Epidermal melanocyte (primary cell): ENCODE data around the gene MMP15.
A peak's percentile ranks its signal among the peaks of the same experiment; 100 is the strongest.

ENCODE experiments used
- DNase-seq: peaks from one replicate; pipeline ENCODE4 v3.0.0; 2011; ENCODE audit warnings: low spot score; ENCODE audit not compliant: insufficient read length

Gene MMP15

DNA sequence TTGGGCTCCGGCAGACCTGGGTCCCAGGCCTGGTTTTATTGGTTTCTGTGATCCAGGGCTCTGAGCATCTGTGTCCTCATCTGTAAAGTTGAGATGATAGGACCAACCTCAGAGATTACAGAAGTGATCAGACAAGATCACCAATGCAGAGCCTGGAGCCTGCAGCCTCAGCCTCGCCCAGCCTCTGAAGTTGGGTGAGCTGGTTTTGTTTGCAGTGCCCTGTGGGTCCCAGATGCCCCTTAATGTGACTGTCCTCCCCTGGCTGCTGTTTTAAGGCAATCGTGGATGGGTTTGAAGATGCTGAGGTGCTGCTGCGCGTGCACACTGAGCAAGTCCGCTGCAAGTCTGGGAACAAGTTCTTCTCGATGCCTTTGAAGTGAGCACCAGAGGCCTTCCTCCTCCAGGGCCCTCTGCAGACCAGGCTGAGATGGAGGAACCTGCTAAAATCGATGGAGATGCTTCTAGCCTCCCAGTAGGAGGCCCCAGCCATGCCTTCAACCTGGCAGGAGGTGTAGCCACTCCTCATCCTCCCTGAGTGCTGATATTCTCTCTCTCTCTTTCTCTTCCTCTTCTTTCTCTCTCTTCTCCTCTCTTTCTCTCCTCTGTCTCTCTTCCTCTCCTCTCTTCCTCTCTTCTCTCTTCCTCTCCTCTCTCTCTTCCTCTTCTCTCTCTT is 5.6 kb upstream of the MMP15 start:
- DNase-seq: no peak

DNA sequence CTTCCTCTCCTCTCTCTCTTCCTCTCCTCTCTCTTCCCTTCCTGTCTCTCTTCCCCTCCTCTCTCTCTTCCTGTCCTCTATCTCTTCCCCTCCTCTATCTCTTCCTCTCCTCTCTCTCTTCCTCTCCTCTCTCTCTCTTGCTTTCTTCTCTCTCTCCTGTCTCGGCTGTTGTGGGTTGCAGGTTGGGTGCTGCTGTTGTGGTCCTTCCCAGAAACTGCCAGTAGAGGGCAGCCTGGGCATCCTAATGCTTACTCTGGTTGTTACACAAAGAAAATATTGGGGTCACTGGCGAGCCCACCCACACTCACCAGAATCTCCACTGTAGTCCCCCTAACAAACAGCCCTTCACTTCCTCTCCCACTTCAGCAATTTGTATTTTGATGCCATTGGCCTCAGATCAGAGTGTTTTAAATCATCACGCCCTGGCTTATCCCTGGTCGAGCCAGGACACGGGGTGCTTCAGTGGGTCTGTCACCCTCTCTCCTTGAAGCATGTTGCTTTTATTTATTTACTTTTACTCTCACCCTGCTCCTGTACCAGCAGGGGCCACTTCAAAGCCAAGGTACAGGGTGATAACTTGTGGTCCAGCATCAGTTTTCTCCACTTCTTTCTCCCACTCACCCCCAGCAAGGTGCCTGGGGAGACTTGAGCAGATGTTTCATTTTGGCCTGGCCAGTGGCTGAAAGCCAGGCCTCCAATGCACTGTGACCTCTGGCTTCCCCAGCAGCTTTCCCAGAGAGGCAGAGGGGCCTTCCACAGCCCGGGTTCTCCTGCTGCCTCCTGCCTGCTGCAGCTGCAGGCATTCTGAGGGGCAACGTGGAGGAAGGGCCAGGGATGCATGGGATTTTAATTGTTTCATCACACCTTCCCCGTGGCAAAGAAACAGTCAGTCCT is 4.7 kb upstream of the MMP15 start:
- DNase-seq: no peak

DNA sequence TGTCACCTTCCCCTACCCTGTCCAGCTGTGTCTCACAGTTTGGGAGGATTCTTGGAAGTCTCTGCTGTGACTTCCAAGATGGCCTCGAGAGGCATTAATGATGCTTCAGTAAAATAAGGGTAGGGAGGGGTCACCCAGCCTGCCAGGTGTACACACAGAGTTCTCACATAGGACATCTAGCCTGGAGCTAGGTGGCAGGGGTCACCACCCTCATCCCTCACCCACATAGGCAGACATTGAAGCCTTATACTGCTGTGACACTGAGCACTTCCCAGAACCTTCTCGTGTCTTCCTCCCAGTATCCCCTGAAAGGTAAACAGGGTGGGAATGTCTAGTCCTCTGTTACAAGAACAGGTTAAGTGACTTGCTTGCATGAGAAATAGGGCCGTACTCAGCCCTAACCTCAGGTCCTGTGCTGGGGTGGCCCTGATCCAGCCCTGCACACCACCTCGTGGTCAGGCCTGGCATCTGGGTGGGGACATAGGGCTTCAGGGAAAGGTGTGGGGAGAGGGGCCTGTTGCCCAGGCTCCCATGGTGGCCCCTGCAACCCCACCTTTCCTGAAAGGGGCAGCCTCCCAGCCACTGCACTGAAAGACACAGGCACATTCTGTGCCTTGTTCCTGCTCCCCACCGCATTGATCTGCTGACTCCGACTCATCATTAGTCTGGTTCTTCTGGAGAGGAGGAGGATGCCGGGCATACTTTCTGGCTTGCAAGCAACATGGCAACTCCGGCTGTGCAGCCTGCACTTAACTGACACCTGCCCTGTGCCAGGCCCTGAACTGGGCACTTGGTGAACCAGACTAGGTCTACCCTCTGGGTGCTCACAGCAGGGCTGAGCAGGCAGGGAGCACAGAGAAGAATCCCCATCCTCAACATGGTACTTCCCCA is 3.6 kb upstream of the MMP15 start:
- no peak for DNase-seq

DNA sequence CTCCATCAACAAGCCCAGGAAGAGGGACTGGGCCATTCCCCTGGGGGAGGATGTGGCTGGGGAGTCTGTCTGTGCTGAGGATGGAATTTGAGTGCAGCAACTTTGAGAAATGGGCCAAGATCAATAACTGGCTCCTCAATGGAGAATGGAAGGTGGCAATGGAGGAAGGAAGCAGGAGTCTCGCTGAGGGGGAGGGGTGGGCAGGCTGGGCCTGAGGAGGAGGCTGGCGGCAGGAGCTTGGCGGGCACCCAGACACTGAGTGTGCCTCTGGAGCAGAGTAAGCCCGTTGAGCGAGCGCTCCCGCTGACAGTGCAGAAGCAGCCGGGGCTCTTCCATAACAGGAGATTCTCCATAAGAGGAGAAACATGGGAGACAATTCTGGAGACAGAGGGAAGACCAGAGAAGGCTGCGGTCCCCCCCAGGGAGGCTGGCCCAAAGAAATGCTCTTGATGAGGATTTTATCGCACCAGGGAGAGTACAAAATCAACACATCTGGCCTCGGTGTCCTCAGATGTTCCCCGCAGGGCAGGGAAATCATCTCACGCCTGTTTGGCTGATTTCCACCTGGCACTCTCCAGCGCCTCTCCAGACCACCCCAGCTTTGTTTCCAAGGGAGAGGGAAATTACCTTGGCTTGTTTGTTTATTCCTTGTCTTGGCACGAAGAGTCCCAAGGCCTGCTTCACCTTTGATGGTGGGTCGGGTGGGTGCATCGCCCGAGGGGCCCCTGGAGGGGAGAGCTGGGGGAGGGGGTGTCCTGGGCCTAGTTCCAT is 2.8 kb upstream of the MMP15 start:
- no peak for DNase-seq

DNA sequence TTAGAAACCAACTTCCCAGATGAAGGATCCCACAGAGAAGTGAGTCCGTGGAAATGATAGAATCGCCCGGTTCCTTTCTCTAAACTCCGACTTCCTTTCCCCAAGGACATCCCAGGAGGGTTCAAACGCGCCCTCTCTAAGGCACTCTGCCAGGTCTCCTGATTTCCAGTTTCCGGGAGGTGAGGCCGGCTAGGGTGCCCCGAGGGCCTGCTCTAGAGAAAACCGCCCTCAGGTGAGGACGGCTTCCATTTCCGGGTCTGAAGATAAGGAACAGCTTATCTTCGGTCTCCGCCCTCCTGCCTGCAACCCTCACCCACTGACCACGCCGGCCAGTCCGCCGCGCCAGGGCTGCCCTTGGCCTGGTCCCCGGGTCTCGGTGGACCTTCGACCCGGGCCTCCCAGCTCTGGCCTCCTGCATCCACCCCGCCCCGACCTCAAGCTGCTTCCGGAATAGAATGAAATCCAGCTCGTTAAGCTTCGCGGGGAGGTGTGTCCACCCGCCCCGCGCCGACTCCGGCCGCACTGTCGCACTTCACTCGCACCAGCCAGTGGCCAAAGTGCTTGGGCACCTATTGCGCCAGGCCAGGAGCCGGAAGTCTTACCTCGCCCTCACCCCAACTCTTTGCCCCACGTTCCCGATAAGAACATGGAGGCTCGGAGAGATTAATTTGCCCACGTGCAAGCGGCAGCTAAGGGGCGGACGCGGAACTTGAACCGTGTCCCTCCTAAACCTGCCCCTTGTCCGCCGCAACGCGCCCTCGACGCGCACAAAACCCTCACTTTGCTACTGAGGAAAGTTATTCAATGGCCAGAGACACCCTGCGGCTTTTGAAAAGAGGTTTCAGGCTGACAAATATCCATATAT is 836 bp upstream of the MMP15 start:
- DNase-seq: no peak

DNA sequence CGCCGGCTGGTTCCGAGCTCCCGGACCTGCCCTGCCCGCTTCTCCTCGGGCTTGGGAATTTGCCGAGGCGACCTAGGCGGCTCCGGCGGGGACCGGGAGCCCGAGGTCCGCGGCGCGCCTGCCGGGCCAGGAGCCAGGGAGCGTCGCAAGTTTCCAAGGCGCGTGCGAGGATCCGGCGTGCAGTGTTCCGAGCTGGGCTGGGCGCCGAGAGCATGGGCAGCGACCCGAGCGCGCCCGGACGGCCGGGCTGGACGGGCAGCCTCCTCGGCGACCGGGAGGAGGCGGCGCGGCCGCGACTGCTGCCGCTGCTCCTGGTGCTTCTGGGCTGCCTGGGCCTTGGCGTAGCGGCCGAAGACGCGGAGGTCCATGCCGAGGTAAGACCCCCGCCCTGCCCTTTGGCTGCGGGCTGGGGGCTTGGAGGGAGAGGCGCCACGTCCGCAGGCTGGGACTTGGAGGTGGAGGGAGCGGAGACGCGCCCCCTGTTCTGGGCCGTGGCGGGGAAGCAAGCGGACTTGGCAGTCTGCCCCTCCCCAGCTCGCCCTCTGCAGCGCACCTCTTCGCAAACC is 668 bp downstream of the MMP15 start:
- no peak for DNase-seq

DNA sequence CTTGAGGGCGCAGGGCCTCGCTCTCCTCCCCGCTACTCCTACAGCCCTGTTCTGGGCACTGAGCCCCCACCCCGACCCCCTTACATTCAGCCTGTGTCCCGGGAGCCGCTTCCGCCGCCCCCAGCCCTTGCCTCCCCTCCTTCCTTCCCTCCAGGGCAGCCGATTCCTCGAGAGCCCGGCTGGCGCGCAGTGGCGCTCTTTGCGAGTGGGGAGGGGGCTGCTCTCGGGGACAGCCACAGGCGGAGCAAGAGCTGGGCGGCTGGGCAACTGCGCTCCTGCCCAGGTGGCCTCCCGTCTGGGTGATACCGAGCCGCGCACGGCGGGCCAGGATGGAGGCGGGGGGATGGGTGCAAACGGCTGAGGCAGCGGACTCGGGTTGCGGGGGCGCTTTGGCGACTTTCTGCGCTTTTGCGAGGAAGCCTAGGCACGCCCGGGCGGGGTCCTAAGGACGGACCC is 1.2 kb downstream of the MMP15 start:
- DNase-seq: no peak

DNA sequence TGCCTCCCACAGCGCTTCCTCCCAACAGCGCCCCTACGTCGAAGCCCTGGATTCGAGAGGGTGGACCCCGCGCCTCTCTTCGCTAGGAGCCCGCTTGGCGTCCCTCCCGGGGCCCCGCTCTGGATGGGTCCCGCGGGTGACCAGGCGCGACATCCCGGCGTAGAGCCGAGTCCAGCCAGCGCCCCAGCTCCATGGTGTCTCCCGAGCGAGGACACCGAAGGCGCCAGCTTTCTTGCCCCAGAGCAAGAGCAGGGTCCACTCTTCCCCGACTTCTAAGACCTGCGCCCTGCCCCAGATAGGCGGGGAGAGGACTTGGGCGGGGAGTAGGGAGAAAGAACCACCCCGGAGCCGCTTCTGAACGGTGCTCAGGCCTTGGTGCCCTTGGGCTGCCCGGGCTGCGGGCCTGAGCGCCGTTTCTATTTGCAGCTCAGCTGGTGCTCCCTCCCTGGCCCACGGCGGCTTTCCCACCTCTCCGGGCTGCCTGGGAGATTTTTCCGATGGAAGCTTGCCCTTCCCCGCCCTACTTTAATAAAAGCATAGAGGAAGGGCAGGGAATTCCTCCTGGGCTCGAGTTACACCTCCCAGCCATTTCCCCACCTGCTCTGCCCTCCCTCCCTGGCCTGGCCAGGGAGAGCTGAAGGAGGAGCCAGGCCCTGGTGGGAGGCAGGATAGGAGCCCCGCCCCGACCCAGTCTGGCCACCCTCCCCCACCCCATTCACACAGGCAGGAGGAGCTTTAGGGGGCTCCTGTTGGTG is 1.8 kb downstream of the MMP15 start:
- DNase-seq: no peak

DNA sequence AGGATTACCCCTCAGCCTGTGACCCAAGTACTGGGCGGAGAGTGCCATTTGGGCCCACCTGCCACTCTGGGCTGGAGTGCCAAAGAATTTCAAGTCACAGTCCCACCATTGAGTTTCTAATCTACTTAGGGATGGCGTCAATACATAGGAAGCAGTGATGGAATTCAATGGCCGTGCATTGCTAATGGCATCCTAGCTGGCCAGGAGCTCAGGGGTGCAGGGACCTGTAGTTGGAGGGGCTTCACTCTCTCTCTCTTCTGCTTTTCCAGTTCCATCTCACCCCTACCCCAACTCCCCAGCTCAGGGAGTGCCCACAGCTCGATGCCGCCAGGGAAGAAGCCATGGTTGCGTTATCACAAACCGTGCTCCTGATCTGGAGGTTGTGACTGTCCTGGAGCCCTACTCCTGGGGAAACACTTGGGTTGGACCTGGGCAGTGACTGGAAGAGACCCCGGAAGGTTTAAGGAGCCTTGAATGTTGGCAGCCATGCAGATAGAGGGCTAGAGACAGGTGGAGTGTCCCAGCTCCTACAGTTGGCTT is 2.4 kb downstream of the MMP15 start:
- DNase-seq: peak; percentile 2

DNA sequence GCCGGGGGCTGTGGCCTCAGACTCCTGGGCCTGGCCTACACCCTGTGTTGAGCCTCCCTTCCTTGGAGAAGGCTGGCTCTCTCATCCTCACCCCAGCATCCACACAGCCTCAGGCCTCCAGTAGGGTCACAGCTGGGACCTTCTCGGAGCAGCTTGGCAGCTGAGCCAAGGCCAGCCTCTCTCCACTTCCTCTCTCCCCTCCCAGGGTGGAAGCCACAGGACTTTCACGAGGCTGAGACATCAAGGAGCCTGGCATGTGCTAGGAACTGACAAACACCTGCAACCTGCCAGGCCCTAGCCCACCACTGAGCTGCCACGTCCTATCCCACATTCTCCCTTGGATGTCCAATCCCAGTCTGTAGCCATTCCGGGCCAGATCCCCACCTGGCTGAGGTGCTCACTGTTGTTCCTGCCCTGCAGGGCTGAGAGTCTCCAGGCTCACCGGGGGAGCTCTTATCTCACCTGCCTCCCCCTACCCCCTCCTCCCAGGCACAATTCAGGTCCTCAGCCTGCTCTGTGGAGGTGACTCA is 3.1 kb downstream of the MMP15 start:
- DNase-seq: no peak

DNA sequence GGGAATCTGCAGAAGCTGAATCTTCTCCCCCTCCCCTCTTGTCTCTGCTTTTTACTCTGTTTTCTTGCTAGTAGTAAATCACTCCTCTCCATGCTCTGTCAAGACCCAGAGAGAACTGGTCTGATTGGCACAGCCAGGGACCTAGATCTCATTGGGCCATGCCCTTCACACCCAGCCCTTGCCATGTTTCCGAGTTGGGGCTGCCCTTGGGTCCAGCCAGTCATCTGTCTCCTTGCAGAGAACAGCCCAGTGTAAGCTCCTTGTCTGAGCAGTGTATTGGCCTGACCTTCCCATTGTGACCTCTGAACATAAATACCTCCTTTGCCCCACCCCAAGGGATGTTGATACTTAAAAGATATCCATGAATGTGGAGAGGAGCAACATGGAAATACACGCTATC is 3.9 kb downstream of the MMP15 start:
- DNase-seq: no peak

DNA sequence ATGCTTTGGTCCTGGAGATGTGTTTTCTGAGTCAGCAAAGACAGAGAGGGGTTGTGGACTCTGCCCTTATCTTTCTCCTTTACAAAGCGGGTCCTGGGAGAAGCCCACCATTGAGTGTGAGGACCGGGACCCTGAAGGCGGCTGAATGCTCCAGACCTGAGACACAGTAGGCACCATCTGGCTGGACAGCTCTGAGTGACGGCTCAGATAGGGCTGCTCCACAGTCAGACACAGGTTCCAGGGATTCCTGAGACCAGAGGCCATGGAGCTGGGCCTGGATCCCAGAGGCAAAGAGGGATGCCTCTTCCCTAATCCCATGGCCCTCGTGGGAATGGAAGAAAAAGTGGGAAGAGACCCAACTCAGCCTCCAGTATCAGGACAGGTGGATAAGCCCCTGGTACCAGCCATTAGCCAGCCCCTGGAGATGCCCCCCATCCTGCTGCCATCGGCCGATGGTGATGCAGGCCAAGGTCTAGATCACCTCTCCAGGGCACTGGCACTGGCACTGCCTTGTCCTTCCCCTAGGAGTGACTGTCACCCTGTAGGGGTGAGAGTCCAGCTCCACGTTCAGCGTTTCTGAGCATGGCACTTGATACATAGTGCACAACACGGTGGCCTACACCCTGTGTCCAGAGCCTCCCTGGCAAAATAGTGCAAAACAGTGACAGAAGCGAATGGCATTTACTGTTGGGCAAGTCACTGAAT is 4.7 kb downstream of the MMP15 start:
- DNase-seq: no peak

DNA sequence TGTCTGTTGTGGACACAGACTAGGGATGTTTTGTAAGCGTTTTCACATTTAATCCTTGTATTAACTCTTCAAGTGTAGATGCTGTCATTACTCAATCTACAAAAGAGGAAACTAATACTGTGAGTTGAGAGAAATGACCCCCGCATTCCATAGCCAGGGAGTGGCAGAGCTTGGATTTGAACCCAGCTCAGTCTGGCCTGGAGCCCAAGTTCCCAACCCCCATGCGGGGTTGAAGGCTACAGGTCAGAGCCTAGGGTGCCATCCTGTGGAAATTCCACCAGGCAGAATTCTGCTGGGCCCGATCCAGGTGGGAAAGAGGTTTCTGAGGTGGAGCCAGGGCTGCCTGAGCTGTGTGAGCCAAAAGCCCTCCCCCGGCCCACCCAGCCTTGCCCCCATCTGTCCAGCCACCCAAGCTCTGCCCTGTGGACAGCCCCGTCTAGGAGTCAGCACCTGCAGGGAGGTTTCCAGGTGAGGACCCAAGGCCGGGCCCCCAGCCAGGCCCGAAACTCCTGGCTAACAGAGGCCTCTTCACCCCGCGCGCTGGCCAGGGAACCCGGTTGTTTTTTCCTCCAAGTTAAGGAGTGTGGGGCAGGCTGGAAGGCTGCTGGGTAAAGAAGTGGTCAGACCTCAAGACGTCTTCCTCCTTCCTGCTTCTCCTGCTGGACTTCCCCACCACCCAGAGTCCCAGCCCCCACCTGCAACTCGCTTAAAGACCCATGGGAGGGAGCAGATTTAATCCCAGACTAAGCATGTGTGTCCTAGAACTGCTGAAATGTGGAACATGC is 5.7 kb downstream of the MMP15 start:
- no peak for DNase-seq

DNA sequence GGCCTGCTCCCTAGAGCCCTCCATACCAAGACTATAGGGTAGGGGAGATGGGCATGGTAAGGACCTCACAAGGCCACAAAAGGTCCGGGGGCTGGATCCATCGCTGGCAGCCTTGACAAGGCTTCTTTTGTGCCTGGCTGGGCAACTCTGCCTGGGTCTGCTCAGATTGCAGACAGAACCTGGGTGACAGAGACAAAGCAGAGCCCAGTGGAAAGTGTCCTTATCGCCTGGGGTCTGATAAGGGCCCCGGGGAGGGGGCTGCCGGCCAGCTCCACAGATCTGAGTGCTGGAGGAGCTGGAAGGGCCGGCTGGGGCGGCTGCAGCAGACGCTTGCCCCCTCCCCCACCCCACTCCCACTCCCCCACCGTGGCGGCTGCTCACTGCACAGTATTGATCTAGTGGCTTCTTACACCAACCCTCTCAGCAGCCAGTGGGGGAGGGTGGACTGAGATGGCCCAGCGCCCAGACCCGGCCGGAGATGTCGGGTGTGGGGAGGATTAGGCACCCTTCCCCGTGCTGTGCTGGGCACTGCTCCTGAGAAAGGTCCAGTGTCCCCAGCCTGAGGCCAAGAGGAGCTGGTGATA is 7.2 kb downstream of the MMP15 start:
- no peak for DNase-seq

DNA sequence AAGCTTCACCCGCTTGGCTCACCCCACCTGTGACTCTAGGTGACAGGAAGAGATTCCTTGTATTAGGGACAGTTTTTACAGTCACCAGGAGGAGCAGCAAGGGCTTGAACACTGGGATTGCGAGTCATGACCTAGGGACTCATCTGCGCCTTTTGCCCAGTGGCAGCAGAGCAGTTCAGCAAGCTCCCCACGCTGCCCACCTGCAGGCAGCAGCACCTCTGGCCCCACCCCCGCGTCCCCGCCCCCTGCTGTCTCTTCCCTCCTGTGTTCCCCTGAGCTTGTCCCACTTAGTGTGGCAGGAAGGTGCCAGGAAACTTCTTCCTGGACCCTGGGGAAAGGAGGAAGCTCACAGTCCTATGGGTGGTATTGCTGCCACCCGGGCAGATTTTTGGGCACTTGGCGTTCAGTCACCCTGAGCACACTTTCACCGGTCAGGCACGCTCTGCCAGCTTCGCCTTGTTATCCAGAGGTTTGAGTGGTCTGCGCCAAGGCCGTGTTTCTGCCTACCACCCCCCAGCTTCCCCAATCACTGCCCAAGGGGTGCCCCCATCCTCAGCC is 8.7 kb downstream of the MMP15 start:
- DNase-seq: no peak

DNA sequence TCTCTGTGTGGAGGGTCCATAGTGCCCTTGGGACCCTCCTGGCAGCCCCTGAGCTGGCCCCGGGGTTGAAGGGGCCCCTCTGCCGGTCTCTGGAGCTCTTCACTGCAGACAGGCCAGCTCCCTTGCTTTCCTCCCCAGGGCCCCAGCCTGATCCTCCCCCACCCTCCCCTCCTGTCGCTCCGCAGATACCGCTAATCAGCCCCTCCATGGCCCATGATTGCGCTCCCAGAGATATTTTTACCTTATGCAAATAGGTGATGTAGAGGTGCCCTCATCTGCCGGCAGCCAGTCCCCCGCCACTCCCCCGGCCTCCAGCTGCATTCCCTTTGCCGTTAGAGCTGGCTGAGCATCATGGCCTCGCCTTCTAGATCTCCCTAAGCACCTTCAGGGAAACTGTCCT is 9.2 kb downstream of the MMP15 start:
- no peak for DNase-seq
